Measurements from ENCODE around the gene THSD7A.

The THSD7A gene

DNA sequence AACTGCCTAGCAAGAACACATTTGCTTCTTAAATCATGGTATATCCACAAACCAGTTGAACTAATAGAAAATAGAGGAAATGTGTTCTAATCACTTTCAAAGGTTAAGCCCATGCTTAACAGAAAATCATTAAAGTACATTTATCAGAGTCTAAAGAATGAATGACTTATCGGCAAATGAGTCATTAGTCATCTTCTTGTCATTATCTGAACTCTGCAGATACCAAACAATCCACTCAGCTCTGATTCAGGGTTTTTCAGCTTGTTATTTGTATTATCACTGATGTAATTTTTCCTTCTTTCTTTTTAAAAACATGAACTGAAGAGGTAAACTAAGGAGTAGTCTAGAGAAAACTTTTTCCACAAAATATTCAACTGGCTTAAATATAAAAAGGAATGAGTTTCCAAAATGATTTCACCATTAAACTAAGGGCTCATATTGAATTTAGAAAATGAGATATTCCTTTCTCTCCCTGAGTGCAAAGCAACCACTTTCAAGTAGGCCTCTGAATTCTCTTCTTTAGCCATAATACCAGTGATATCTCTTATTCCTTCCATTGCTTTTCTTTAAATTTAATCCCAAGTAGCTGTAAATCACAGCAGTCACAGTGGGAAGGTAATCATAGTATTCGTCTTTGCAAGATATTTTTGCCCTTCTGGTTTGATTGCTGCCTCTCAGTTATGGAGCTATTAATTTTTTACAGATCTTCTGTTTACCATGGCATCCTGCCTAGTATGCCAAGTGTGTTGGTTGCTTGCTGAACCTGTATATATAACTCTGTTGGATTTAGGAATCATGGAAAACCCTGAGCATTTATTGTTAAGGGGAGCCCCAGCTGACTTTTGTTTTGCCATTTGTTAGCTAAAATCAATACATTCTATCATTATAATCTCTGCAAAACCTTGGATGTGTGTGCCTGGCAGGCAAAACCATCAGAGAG, 125.1 kb downstream of the THSD7A start:
- no peak for DNase-seq (ENCODE audit: low read depth in 2 of 2)

- DNase-seq (ENCODE audit: low read depth in 2 of 2), result no peak
Measured at GRCh38 chr7:11703829-11704228, 128.2 kb downstream of the THSD7A start.

- no peak for DNase-seq (ENCODE audit: low read depth in 2 of 2)
Measured at GRCh38 chr7:11702938-11703337, 129.1 kb downstream of the THSD7A start.

GRCh38 chr7:11701829-11702560, 130.0 kb downstream of the THSD7A start:
- DNase-seq (ENCODE audit: low read depth in 2 of 2), result no peak

DNA sequence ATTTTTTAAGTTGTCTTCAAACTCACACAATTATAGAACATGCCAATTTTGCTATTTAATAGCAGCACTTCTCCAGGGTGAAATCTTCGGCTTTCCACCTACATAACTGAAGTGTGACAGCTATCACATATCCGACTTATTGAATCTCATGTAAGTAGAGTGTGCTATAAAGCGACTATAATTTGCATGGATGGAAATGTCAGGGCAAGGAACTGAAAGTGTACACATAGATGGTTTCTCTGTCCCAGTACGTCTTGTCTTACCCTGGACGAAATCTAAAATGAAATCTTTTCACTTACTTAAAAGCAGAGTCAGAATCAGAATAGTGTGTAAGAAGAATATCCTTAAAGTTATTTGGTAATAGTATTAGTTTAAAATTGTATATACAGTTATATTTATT, 132.3 kb downstream of the THSD7A start:
- no peak for DNase-seq (ENCODE audit: low read depth in 2 of 2)

DNA sequence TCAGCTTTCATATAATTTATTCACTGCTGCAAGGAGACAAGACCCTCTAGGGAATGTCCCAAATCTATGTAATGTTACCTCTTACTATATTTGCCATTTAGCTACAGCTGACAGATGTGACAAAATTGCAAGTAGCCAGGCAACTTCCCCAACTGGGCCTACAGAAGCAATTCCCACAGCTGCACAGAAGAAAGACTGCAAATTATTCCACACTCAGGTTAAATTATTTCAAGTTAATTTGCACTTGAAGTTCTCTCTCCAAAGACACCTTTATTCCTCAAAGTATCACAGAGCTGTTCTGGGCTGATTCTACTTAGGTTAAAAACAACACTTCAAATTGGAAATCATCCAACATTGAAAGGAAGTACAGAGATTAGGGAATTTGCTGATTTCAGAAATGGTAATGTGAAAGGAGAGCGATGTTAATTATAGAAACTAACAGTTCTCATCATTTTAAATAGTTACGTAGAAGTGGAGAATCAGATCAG, 133.6 kb downstream of the THSD7A start:
- DNase-seq (ENCODE audit: low read depth in 2 of 2), result no peak

DNA sequence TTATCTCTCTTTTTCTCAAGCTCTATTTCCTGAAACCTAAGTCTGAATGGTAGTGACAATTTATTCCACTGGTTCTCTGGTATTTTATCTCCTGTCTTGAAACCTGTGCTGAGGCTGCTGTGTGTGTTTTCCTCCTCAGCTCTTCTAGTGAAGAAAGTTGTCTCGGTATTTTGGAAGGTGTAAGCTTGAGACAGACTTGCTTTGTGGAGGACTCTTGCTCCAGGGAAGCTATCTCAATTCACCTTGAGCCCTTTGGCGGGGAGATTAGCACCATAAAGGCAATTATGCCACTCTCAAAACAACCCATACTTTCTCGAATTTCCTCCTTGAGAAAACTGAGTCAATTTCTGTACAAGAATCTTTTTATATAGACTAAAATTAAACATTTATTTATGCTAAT, 141.6 kb downstream of the THSD7A start:
- no peak for DNase-seq (ENCODE audit: low read depth in 2 of 2)

GRCh38 chr7:11689096-11689495, 142.9 kb downstream of the THSD7A start:
- DNase-seq (ENCODE audit: low read depth in 2 of 2), result no peak

DNA sequence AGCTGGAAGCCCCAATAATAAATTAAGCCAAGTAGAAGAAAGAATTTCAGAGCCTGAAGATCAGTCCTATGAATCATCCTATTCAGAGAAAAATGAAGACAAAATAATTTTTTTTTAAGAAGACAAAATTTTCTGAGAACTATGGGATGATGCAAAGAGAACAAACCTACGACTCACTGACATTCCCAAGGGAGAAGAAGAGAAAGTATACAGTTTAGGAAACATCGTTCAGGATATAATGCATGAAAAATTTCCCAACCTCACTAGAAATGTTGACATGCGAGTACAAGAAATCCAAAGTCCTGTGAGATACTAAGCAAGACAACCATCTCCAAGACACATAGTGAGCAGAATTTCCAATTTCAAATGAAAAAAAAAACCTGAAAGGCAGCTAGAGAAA, 150.5 kb downstream of the THSD7A start:
- DNase-seq (ENCODE audit: low read depth in 2 of 2), result no peak

DNA sequence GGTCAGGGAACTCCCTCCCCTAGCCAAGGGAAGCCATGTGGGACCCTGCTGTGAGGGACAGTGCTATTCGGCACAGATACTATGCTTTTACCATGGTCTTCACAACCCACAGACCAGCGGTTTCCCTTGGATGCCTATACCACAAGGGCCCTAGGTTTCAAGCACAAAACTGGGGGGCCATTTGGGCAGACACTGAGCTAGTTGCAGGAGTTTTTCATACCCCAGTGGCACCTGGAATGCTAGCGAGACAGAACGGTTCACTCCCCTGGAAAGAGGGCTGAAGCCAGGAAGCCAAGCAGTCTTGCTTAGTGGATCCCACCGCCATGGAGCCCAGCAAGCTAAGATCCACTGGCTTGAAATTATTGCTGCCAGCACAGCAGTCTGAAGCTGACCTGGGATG, 156.8 kb downstream of the THSD7A start:
- DNase-seq (ENCODE audit: low read depth in 2 of 2), result no peak

GRCh38 chr7:11668727-11669126, 163.3 kb downstream of the THSD7A start:
- DNase-seq (ENCODE audit: low read depth in 2 of 2), result no peak

GRCh38 chr7:11667810-11668185, 164.2 kb downstream of the THSD7A start:
- no peak for DNase-seq (ENCODE audit: low read depth in 2 of 2)

- DNase-seq (ENCODE audit: low read depth in 2 of 2), result no peak
Measured at GRCh38 chr7:11667071-11667809, 164.8 kb downstream of the THSD7A start.

GRCh38 chr7:11665357-11665756, 166.6 kb downstream of the THSD7A start:
- DNase-seq (ENCODE audit: low read depth in 2 of 2), result no peak

- DNase-seq (ENCODE audit: low read depth in 2 of 2), result no peak
Measured at GRCh38 chr7:11655642-11656041, 176.4 kb downstream of the THSD7A start.

GRCh38 chr7:11655163-11655562, 176.8 kb downstream of the THSD7A start:
- DNase-seq (ENCODE audit: low read depth in 2 of 2), result no peak

GRCh38 chr7:11650500-11650899, 181.5 kb downstream of the THSD7A start:
- DNase-seq (ENCODE audit: low read depth in 2 of 2), result no peak

GRCh38 chr7:11650030-11650429, 182.0 kb downstream of the THSD7A start:
- DNase-seq (ENCODE audit: low read depth in 2 of 2), result no peak

DNA sequence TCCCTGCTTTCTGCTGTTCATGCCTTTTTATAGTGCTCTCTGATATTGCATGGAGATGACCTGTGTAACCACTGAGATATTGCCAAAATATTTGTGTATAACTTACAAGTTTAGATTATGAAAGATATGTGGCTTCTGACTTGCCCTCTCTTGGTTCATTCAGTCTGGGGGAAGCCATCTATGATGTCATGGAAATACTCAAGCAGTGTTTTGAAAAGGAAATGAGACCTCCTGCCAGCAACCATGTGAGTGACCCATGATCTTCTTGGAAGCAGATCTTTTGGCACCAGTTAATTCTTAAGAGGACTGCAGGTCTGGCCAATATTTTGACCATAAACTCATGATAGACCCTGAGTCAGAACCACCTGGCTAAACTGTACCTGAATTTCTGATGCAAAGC, 183.0 kb downstream of the THSD7A start:
- DNase-seq (ENCODE audit: low read depth in 2 of 2), result no peak

- no peak for DNase-seq (ENCODE audit: low read depth in 2 of 2)
Measured at GRCh38 chr7:11648101-11648500, 183.9 kb downstream of the THSD7A start.

GRCh38 chr7:11642841-11643240, 189.2 kb downstream of the THSD7A start:
- no peak for DNase-seq (ENCODE audit: low read depth in 2 of 2)

DNA sequence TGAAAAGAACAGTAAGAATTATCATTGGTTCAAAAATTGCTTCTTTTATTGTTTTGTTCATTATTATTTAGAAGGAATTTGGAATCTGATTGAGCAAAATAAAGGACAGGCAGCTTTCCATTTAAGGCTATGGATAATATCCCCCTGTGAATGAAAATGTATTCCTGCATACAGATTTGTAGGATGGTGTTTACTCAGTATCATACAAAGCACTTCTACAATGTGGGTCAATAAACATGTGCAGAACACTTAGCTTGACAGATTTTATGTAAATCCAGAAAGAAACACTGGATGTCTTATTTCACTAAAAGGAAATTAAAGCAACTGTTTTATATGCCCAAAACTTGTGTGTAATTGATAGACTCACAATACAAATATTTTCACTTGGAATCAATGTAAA, 189.7 kb downstream of the THSD7A start:
- no peak for DNase-seq (ENCODE audit: low read depth in 2 of 2)

All from stimulated activated CD8-positive, alpha-beta memory T cell treated with anti-CD3 and anti-CD28 coated beads, Interleukin-7, amount 100 ng/mL, for 4 hours (primary cell).